Gastrocnemius medialis (tissue), 4 donors: ENCODE data around the gene ZNF304.

ENCODE experiments used
- POLR2A ChIP-seq, 2 donors: fragments of 450-650 bp; IDR thresholded peaks; one replicate each; pipeline ENCODE4 v1.6.1; 2017; ENCODE audit warnings: antibody characterized with exemption in 2 of 2, mild to moderate bottlenecking in 2 of 2, moderate library complexity in 2 of 2
- TF ChIP-seq, protein P1 (sequence below), 5 experiments: fragments of 450-650 bp in 3 of 5; fragments of 200-600 bp in 2 of 5; sonication (generic) in 2 of 5; IDR thresholded peaks in 4 of 5; conservative IDR thresholded peaks in 1 of 5; 1 replicate in 4 of 5; 2 replicates in 1 of 5; pipeline ENCODE4 v1.5.1; 2016 to 2019; ENCODE audit warnings: antibody characterized with exemption in 5 of 5, mild to moderate bottlenecking in 3 of 5, moderate library complexity in 3 of 5

GRCh38 chr19:57357406-57357805 is 6.3 kb downstream of the ZNF304 start:
- no peak for TF ChIP-seq POLR2A (IDR thresholded peaks at IDR 0.05)
- TF ChIP-seq, protein P1, sequence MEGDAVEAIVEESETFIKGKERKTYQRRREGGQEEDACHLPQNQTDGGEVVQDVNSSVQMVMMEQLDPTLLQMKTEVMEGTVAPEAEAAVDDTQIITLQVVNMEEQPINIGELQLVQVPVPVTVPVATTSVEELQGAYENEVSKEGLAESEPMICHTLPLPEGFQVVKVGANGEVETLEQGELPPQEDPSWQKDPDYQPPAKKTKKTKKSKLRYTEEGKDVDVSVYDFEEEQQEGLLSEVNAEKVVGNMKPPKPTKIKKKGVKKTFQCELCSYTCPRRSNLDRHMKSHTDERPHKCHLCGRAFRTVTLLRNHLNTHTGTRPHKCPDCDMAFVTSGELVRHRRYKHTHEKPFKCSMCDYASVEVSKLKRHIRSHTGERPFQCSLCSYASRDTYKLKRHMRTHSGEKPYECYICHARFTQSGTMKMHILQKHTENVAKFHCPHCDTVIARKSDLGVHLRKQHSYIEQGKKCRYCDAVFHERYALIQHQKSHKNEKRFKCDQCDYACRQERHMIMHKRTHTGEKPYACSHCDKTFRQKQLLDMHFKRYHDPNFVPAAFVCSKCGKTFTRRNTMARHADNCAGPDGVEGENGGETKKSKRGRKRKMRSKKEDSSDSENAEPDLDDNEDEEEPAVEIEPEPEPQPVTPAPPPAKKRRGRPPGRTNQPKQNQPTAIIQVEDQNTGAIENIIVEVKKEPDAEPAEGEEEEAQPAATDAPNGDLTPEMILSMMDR (IDR thresholded peaks at IDR 0.05 in 4 of 5, conservative IDR thresholded peaks at IDR 0.05 in 1 of 5), result no peak
